PC-9 (cell line): ENCODE results near the gene SPTB.

Experiments used
- EZH2 ChIP-seq: fragments of 200-600 bp; sonication (generic); IDR thresholded peaks from 2 replicates; pipeline ENCODE4 v1.8.0; 2017; ENCODE audit warnings: antibody characterized with exemption, low read depth
- TF ChIP-seq, protein P1 (sequence below): fragments of 200-600 bp; sonication (generic); conservative IDR thresholded peaks from 2 replicates; pipeline ENCODE4 v1.6.1; 2017; ENCODE audit warnings: mixed run types, antibody characterized with exemption, mild to moderate bottlenecking, moderate library complexity

- TF ChIP-seq, protein P1, sequence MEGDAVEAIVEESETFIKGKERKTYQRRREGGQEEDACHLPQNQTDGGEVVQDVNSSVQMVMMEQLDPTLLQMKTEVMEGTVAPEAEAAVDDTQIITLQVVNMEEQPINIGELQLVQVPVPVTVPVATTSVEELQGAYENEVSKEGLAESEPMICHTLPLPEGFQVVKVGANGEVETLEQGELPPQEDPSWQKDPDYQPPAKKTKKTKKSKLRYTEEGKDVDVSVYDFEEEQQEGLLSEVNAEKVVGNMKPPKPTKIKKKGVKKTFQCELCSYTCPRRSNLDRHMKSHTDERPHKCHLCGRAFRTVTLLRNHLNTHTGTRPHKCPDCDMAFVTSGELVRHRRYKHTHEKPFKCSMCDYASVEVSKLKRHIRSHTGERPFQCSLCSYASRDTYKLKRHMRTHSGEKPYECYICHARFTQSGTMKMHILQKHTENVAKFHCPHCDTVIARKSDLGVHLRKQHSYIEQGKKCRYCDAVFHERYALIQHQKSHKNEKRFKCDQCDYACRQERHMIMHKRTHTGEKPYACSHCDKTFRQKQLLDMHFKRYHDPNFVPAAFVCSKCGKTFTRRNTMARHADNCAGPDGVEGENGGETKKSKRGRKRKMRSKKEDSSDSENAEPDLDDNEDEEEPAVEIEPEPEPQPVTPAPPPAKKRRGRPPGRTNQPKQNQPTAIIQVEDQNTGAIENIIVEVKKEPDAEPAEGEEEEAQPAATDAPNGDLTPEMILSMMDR = no peak
- TF ChIP-seq EZH2 = no peak
Measured at GRCh38 chr14:64880221-64881121, 764 bp upstream of the SPTB start.
